Uterus (tissue), 2 donors: ENCODE results near the gene RALGPS2.

ENCODE experiments used
- CTCF ChIP-seq, 4 experiments: fragments of 200-600 bp in 2 of 4; fragments of 450-650 bp in 2 of 4; sonication (generic) in 2 of 4; IDR thresholded peaks; one replicate each; pipeline ENCODE4 v1.5.1; 2016 to 2019; ENCODE audit warnings: antibody characterized with exemption in 4 of 4, mild to moderate bottlenecking in 2 of 4, moderate library complexity in 1 of 4
- POLR2A ChIP-seq, 2 donors: fragments of 450-650 bp; IDR thresholded peaks; one replicate each; pipeline ENCODE4 v1.6.1; 2016; ENCODE audit warnings: antibody characterized with exemption in 2 of 2, mild to moderate bottlenecking in 1 of 2, moderate library complexity in 1 of 2

- TF ChIP-seq CTCF (IDR thresholded peaks at IDR 0.05) (no peak), POLR2A (IDR thresholded peaks at IDR 0.05) (no peak)
These were observed 40.5 kb upstream of the RALGPS2 start for GRCh38 chr1:178684542-178685000.
